B cell (primary cell): ENCODE results near the gene PSMD12.

Experiments
- CTCF ChIP-seq: fragments of 200-600 bp; IDR thresholded peaks from one replicate; pipeline ENCODE4 v1.8.0; 2022; ENCODE audit warnings: antibody characterized with exemption, mild to moderate bottlenecking
- EZH2 ChIP-seq: IDR thresholded peaks from 2 replicates; pipeline ENCODE4 v1.6.1; 2012; ENCODE audit warnings: borderline replicate concordance, low read depth, mild to moderate bottlenecking, moderate library complexity, low read length; ENCODE audit not compliant: insufficient read depth, poor library complexity, severe bottlenecking

- TF ChIP-seq CTCF (no peak), EZH2 (no peak)
These were observed 15.5 kb upstream of the PSMD12 start for GRCh38 chr17:67381929-67382257.
